CD14-positive monocyte (primary cell): ENCODE results near the gene HSPB8. TPM values are rescaled to one million over a fixed set of nuclear protein-coding genes. Genes with fewer than 3 reads are reported as not detected.

Source experiments
- DNase-seq, 3 donors: peaks; one replicate each; pipeline ENCODE4 v3.0.0-alpha.2; 2011 to 2022
- H2AFZ ChIP-seq: 2 replicates; pipeline ENCODE4 v1.6.0; 2012; ENCODE audit warnings: mild to moderate bottlenecking, low read depth, low read length, inconsistent platforms; ENCODE audit not compliant: insufficient read depth, poor library complexity, severe bottlenecking
- H3K27ac ChIP-seq, 2 donors: 1 replicate in 1 of 2; 2 replicates in 1 of 2; pipeline ENCODE4 v1.5.1; 2012 to 2013; ENCODE audit warnings: low read length in 2 of 2, control low read depth in 1 of 2, inconsistent platforms in 1 of 2, low read depth in 1 of 2, mild to moderate bottlenecking in 1 of 2
- H3K27me3 ChIP-seq, 2 donors: one replicate each; pipeline versions ENCODE4 v1.6.0 to v1.6.1; 2011 to 2013; ENCODE audit warnings: low read length in 2 of 2; ENCODE audit not compliant: control insufficient read depth in 2 of 2, insufficient read depth in 2 of 2
- H3K36me3 ChIP-seq, 2 donors: replicated peaks in 1 of 2; 1 replicate in 1 of 2; 2 replicates in 1 of 2; pipeline versions ENCODE4 v1.5.1 to v1.6.1; 2012 to 2013; ENCODE audit warnings: low read length in 2 of 2, control low read depth in 1 of 2, inconsistent platforms in 1 of 2, mild to moderate bottlenecking in 1 of 2; ENCODE audit not compliant: insufficient read depth in 2 of 2, control insufficient read depth in 1 of 2
- H3K4me1 ChIP-seq, 2 donors: 1 replicate in 1 of 2; 2 replicates in 1 of 2; pipeline versions ENCODE4 v1.5.1 to v1.6.1; 2012 to 2013; ENCODE audit warnings: low read length in 2 of 2, control low read depth in 1 of 2, inconsistent platforms in 1 of 2, mild to moderate bottlenecking in 1 of 2, moderate library complexity in 1 of 2; ENCODE audit not compliant: insufficient read depth in 2 of 2, control insufficient read depth in 1 of 2
- H3K4me2 ChIP-seq: replicated peaks from 2 replicates; pipeline ENCODE3; 2012; ENCODE audit warnings: low read length, moderate library complexity, mild to moderate bottlenecking; ENCODE audit not compliant: poor library complexity, severe bottlenecking; ENCODE audit errors: extremely low read depth
- H3K4me3 ChIP-seq, 3 experiments: fragments of 200-600 bp in 1 of 3; sonication (generic) in 1 of 3; replicated peaks in 1 of 3; 1 replicate in 2 of 3; 2 replicates in 1 of 3; pipeline ENCODE4 v1.5.1; 2011 to 2013; ENCODE audit warnings: low read length in 3 of 3, mild to moderate bottlenecking in 3 of 3, control low read depth in 2 of 3, low read depth in 2 of 3, inconsistent platforms in 1 of 3, moderate library complexity in 1 of 3
- H3K79me2 ChIP-seq: 2 replicates; pipeline ENCODE4 v1.6.0; 2012; ENCODE audit warnings: mild to moderate bottlenecking, control low read depth, inconsistent platforms, low read length, moderate library complexity; ENCODE audit not compliant: insufficient read depth
- H3K9ac ChIP-seq: 2 replicates; pipeline ENCODE4 v1.6.0; 2017; ENCODE audit warnings: low read length, mild to moderate bottlenecking; ENCODE audit not compliant: insufficient read depth, poor library complexity, severe bottlenecking
- H3K9me3 ChIP-seq, 2 donors: replicated peaks in 1 of 2; 1 replicate in 1 of 2; 2 replicates in 1 of 2; pipeline versions ENCODE4 v1.5.1 to v1.6.1; 2012 to 2013; ENCODE audit warnings: low read length in 2 of 2, control low read depth in 1 of 2; ENCODE audit not compliant: control insufficient read depth in 1 of 2, insufficient read depth in 1 of 2
- H4K20me1 ChIP-seq: 2 replicates; pipeline ENCODE4 v1.6.0; 2012; ENCODE audit warnings: mild to moderate bottlenecking, low read length, control low read depth, moderate library complexity; ENCODE audit not compliant: insufficient read depth
- H3K27ac Mint-ChIP-seq, 7 donors: one replicate each; pipeline ENCODE4 v1.8.0; 2020; ENCODE audit warnings: mild to moderate bottlenecking in 7 of 7, mixed read lengths in 7 of 7, moderate library complexity in 6 of 7, inconsistent platforms in 2 of 7
- H3K27me3 Mint-ChIP-seq, 3 donors: one replicate each; pipeline ENCODE4 v1.8.0; 2021 to 2022; ENCODE audit warnings: low read depth in 3 of 3, mild to moderate bottlenecking in 3 of 3, mixed read lengths in 3 of 3, moderate library complexity in 3 of 3, inconsistent platforms in 1 of 3
- H3K36me3 Mint-ChIP-seq, 2 donors: one replicate each; pipeline ENCODE4 v1.8.0; 2020; ENCODE audit warnings: mixed read lengths in 2 of 2, inconsistent platforms in 1 of 2, mild to moderate bottlenecking in 1 of 2
- H3K4me1 Mint-ChIP-seq: one replicate; pipeline ENCODE4 v1.8.0; 2020; ENCODE audit warnings: mild to moderate bottlenecking, mixed read lengths
- H3K4me3 Mint-ChIP-seq, 2 donors: one replicate each; pipeline ENCODE4 v1.8.0; 2020; ENCODE audit warnings: mild to moderate bottlenecking in 2 of 2, mixed read lengths in 2 of 2, moderate library complexity in 1 of 2
- H3K9me3 Mint-ChIP-seq, 7 donors: one replicate each; pipeline ENCODE4 v1.8.0; 2020 to 2022; ENCODE audit warnings: mixed read lengths in 7 of 7, mild to moderate bottlenecking in 6 of 7, moderate library complexity in 6 of 7, inconsistent platforms in 2 of 7
- WGBS: methylation state at CpG from one replicate; pipeline ENCODE4 v1.1.5; 2013; ENCODE audit warnings: missing lambda C conversion rate; ENCODE audit not compliant: insufficient coverage; 5-methylcytosine and 5-hydroxymethylcytosine counted together
- intact Hi-C, 2 donors: fragments of 100-400 bp; cut with micrococcal nuclease; formaldehyde crosslinking; loops; one replicate each; pipeline versions ENCODE4 v1.15.0 to v1.15.1; 2023
- polyA plus RNA-seq, 3 donors: library from polyadenylated mRNA; depleted of rRNA in 1 of 3; unstranded in 2 of 3; stranded (reverse) in 1 of 3; fragments of 300-500 nt in 2 of 3; fragments of >200 nt in 1 of 3; fragmentation: Illumina TruSeq in 2 of 3; gene quantifications; 1 replicate in 2 of 3; 2 replicates in 1 of 3; pipeline ENCODE4 v1.2.3, GENCODE V29; 2012 to 2021
- TF ChIP-seq, protein P1 (sequence below): fragments of 200-600 bp; IDR thresholded peaks from one replicate; pipeline ENCODE4 v1.8.0; 2022; ENCODE audit warnings: antibody characterized with exemption, mild to moderate bottlenecking

The HSPB8 gene
- polyA plus RNA-seq, 3 donors, result not detected

DNA sequence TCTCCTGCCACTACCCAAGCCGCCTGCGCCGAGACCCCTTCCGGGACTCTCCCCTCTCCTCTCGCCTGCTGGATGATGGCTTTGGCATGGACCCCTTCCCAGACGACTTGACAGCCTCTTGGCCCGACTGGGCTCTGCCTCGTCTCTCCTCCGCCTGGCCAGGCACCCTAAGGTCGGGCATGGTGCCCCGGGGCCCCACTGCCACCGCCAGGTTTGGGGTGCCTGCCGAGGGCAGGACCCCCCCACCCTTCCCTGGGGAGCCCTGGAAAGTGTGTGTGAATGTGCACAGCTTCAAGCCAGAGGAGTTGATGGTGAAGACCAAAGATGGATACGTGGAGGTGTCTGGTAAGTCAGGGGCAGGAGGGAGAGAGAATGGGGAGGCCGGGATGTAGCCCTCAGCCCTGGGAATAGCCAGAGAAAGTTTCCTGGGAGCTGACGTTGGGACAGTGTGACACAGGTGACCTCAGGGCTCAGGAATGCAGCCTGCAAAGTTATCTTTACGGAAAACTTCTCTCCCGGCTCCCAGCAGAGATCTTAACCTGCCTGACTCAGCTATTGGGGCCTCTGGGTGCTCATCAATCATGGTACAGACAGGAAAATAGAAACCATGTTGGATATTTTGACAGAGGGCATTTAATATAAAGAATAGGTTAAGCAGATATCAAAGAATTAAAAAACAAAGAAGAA is 747 bp downstream of the HSPB8 start:
- peak overlapping the region in 1 of 2 donors; percentile 16 for H3K4me3 Mint-ChIP-seq
- WGBS, result 74% methylated on average over 10 of the region's 18 CpGs
- TF ChIP-seq, protein P1, sequence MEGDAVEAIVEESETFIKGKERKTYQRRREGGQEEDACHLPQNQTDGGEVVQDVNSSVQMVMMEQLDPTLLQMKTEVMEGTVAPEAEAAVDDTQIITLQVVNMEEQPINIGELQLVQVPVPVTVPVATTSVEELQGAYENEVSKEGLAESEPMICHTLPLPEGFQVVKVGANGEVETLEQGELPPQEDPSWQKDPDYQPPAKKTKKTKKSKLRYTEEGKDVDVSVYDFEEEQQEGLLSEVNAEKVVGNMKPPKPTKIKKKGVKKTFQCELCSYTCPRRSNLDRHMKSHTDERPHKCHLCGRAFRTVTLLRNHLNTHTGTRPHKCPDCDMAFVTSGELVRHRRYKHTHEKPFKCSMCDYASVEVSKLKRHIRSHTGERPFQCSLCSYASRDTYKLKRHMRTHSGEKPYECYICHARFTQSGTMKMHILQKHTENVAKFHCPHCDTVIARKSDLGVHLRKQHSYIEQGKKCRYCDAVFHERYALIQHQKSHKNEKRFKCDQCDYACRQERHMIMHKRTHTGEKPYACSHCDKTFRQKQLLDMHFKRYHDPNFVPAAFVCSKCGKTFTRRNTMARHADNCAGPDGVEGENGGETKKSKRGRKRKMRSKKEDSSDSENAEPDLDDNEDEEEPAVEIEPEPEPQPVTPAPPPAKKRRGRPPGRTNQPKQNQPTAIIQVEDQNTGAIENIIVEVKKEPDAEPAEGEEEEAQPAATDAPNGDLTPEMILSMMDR, result no peak
- no peak overlapping the region for H3K27ac Mint-ChIP-seq
- Histone ChIP-seq H3K4me2 (no peak overlapping the region), H3K36me3 (no peaks in the 10 kb centered on the region), H3K9ac (no peak overlapping the region), H3K9me3 (no peaks in the 10 kb centered on the region), H3K4me1 (no peaks in the 10 kb centered on the region), H2AFZ (no peak overlapping the region), H3K27me3 (peaks cover 0 to 13% of the 10 kb centered on the region in 2 donors), H3K27ac (no peak overlapping the region), H3K4me3 (no peak overlapping the region), H3K79me2 (no peaks in the 10 kb centered on the region), H4K20me1 (no peaks in the 10 kb centered on the region)
- no peaks in the 10 kb centered on the region for H3K36me3 Mint-ChIP-seq
- DNase-seq, result no peak
- H3K4me1 Mint-ChIP-seq, result no peaks in the 10 kb centered on the region
- H3K9me3 Mint-ChIP-seq, result no peaks in the 10 kb centered on the region
- H3K27me3 Mint-ChIP-seq, result peaks cover 15 to 23% (median 17%) of the 10 kb centered on the region in 3 donors
- intact Hi-C loops, result no loop called here

DNA sequence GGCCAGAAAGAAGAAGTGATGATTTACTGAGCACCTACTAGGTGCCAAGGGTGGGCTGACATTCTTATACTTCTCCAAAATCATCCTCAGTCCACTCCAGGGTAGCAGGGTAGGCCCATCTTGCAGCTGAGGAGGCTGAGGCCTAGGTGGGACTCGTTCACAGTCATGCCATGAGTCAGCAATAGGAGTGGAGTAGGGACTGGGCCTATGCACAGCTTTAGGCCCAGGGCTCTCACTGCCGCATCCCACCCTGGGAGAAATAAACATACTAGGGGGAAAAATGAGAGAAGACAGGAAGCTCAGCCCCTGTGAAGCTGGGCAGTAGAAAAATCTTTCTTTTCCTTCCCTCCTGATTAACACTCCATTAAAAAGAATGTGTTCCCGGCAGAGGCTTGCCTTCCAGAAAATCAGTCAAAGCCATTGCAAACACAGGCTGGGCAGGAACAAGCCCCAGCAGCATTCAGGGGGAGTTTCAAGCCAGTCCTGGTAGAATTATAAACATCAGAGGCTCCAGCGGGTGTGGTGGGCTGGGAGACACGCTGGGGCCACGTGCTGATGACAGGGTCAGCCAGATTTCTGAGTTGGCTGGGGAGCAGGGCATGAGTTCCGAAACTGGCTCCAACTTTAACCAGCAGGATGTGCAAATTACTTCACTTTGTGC is 1.8 kb downstream of the HSPB8 start:
- H3K27ac ChIP-seq, result no peak overlapping the region
- intact Hi-C loops, result no loop called here

More for the DNA sequence above, 1.8 kb downstream of the HSPB8 start:
- 63% methylated on average over 5 of the region's 7 CpGs for WGBS
- Histone ChIP-seq H3K4me2 (no peak overlapping the region), H3K36me3 (no peaks in the 10 kb centered on the region), H2AFZ (no peak overlapping the region), H3K9me3 (no peaks in the 10 kb centered on the region), H3K27me3 (peaks cover 0 to 13% of the 10 kb centered on the region in 2 donors), H3K9ac (no peak overlapping the region), H3K79me2 (no peaks in the 10 kb centered on the region), H3K4me3 (no peak overlapping the region), H3K4me1 (no peaks in the 10 kb centered on the region), H4K20me1 (no peaks in the 10 kb centered on the region)
- Mint-ChIP-seq H3K9me3 (no peaks in the 10 kb centered on the region), H3K4me3 (peak overlapping the region in 1 of 2 donors; percentile 27), H3K36me3 (no peaks in the 10 kb centered on the region), H3K4me1 (no peaks in the 10 kb centered on the region), H3K27ac (no peak overlapping the region), H3K27me3 (peaks cover 15 to 23% (median 17%) of the 10 kb centered on the region in 3 donors)
- DNase-seq, result no peak
- TF ChIP-seq, protein P1, result no peak
